Midbrain (tissue), 1 donor: ENCODE results near the gene PGAP2.
"Not testable (repeated sequence)": the region's sequence is repeated elsewhere in the genome, so short reads cannot be mapped to it uniquely, and the experiment has no call there.

Source experiments
- DNase-seq: peaks from one replicate; lab custom pipeline; 2025; lab: John Stamatoyannopoulos, UW

PGAP2 gene

GRCh38 chr11:3807909-3808860 lies at the start of gene PGAP2:
PGAP2 (plus strand) TSS chr11:3808560; CDS start chr11:3811260, 2,700 bp downstream.
- peak; percentile 43 for DNase-seq

- no peak for DNase-seq
Observed at GRCh38 chr11:3764266-3764665, 44.1 kb upstream of the PGAP2 start.

DNA sequence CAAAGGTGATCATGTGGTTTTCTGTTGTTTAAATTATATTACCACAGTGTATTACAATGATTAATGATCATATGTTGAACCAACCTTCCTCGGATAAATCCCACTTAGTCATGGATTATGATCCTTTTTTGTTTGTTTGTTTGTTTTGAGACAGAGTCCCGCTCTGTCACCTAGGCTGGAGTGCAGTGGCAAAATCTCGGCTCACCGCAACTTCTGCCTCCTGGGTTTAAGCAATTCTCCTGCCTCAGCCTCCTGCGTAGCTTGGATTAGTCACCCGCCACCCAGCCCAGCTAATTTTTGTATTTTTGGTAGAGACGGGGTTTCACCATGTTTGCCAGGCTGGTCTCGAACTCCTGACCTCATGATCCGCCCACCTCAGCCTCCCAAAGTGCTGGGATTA lies 41.5 kb upstream of the PGAP2 start:
- DNase-seq = not testable (repeated sequence)

- DNase-seq = no peak
Observed at GRCh38 chr11:3767536-3767935, 40.8 kb upstream of the PGAP2 start.

DNA sequence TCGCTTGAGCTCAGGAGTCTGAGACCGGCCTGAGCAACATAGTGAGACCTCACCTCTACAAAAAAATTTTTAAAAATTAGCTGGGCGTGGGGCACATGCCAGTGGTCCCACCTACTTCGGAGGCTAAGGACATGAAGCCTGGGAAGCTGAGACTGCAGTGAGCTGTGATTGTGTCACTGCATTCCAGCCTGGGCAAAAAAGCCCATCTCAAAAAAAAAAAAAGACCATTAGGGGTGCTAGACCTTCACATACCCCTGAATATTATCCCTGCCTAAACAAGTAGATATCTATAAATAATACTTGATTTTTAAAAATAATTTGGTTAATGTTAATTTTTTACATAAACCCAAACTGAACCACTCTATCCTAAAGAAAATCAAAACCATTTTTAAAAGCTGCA lies 35.2 kb upstream of the PGAP2 start:
- DNase-seq = no peak

GRCh38 chr11:3775736-3776406 lies 32.5 kb upstream of the PGAP2 start:
- DNase-seq = no peak

DNA sequence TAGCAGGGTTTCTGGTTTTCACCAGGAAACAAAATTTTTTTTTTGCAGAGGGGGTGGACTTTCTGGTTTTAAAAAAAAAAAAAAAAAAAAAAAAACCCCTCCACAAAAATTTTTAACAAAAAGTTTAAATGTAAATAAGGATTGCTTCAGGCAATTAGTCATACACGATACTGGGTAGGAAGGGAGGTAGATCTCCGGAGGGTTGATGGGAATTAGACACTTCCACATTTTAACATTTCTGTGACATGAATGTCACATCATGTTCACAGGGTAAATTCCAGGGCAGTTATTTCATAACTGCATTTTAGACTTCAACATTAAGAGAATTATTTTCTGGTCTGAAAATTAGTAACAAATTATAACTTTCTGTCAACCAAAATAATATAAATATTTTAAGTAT lies 26.9 kb upstream of the PGAP2 start:
- no peak for DNase-seq

DNA sequence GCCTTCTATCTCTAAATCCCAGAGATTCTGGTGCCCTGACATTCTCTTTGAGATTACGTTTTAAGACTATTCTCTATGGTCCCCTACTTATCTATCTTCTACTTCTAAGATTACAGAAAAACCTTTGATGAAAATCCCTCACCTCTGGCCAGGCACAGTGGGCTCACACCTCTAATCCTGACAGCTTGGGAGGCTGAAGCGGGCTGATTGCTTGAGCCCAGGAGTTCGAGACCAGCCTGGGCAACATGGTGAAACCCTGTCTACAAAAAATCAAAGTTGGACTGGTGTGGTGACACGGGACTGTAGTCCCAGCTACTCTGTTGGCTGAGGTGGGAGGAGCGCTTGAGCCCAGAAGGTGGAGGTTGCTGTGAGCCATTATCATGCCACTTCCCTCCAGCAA lies 25.4 kb upstream of the PGAP2 start:
- DNase-seq = no peak

- DNase-seq = no peak
Observed at GRCh38 chr11:3783611-3784010, 24.7 kb upstream of the PGAP2 start.

DNA sequence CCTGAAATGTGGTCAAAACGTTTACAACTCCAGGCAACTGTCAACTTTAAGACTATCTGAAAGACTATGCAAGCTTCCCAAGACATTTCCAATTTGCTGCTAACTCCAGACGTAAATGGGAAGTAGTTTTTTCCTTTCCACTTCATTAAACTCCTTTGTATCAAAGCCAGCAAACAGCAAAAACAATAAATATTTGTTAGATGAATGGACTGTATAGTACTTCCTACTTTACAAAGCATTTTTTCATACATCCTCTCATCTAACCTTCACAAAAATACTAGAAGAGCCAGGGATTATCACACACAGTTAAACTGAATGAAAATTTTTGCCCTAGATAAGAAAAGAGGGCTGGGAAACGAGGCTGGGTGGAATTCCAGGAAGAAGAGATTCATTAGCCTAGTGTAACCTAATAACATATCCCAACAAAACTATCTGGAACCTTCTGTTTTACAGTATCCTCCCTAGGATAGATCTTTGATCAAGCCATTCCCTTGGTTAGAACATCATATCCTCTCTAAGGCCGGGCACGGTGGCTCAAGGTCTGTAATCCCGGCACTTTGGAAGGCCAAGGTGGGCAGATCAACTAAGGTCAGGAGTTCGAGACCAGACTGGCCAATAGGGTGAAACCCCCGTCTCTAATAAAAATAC lies 21.5 kb upstream of the PGAP2 start:
- no peak for DNase-seq

GRCh38 chr11:3794387-3794786 lies 14.0 kb upstream of the PGAP2 start:
- not testable (repeated sequence) for DNase-seq

- DNase-seq = no peak
Observed at GRCh38 chr11:3795131-3796001, 13.0 kb upstream of the PGAP2 start.

- DNase-seq = no peak
Observed at GRCh38 chr11:3796002-3796311, 12.4 kb upstream of the PGAP2 start.

- DNase-seq = no peak
Observed at GRCh38 chr11:3796346-3796745, 12.0 kb upstream of the PGAP2 start.

- DNase-seq = no peak
Observed at GRCh38 chr11:3796801-3797328, 11.5 kb upstream of the PGAP2 start.

GRCh38 chr11:3797329-3798090 lies 10.8 kb upstream of the PGAP2 start, which contains the start of gene NUP98:
NUP98 (minus strand) TSS chr11:3797554; CDS start chr11:3782117, 15,437 bp downstream.
- peak; percentile 100 for DNase-seq

DNA sequence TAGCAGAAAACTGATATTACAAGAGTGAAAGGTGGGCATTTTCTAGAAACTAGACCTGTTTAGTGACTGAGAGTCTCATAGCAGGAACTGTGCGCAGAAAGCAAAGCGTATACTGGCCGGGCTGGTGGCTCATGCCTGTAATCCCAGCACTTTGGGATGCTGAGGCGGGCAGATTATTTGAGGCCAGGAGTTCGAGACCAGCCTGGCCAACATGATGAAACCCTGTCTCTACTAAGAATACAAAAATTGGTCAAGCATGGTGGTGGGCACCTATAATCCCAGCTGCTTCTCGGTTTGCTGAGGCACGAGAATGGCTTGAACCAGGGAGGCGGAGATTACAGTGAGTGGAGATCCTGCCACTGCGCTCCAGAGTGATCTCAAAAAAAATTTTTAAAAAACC lies 9.2 kb upstream of the PGAP2 start:
- no peak for DNase-seq

GRCh38 chr11:3799873-3800272 lies 8.5 kb upstream of the PGAP2 start:
- no peak for DNase-seq

- DNase-seq = no peak
Observed at GRCh38 chr11:3802011-3802790, 6.2 kb upstream of the PGAP2 start.
